ENCODE measurements around the gene DLL1.

- TF ChIP-seq CTCF (IDR thresholded peaks at IDR 0.05 in 4 of 5, conservative IDR thresholded peaks at IDR 0.05 in 1 of 5) (no peak), POLR2A (IDR thresholded peaks at IDR 0.05) (no peak)
Observed at GRCh38 chr6:170271771-170272314, 19.0 kb downstream of the DLL1 start.

All from gastrocnemius medialis (tissue), 4 donors.